Tibial artery (tissue), 4 donors: ENCODE measurements around the gene PCDHGA1.
"Not testable (repeated sequence)": the region's sequence is repeated elsewhere in the genome, so short reads cannot be mapped to it uniquely, and the experiment has no call there.

Experiments
- DNase-seq, 2 donors: peaks; one replicate each; pipeline ENCODE4 v3.0.0-alpha.2; 2019
- H3K27ac ChIP-seq, 2 donors: fragments of 200-600 bp; sonication (generic) in 1 of 2; 1 replicate in 1 of 2; 2 replicates in 1 of 2; pipeline ENCODE4 v1.5.1; 2018 to 2019; ENCODE audit warnings: mild to moderate bottlenecking in 1 of 2
- H3K27me3 ChIP-seq, 2 donors: fragments of 200-600 bp; sonication (generic) in 1 of 2; one replicate each; pipeline versions ENCODE4 v1.5.1 to v1.6.0; 2016 to 2019
- H3K36me3 ChIP-seq, 3 donors: fragments of 200-600 bp; sonication (generic) in 2 of 3; one replicate each; pipeline ENCODE4 v1.5.1; 2016 to 2019; ENCODE audit warnings: mild to moderate bottlenecking in 2 of 3
- H3K4me1 ChIP-seq, 4 donors: fragments of 200-600 bp; sonication (generic) in 2 of 4; 1 replicate in 3 of 4; 2 replicates in 1 of 4; pipeline ENCODE4 v1.5.1; 2016 to 2019
- H3K4me3 ChIP-seq, 2 donors: fragments of 200-600 bp; sonication (generic) in 1 of 2; 1 replicate in 1 of 2; 2 replicates in 1 of 2; pipeline ENCODE4 v1.5.1; 2018 to 2019; ENCODE audit warnings: mild to moderate bottlenecking in 2 of 2
- H3K9me3 ChIP-seq, 3 donors: fragments of 200-600 bp; sonication (generic) in 1 of 3; one replicate each; pipeline ENCODE4 v1.5.1; 2016 to 2019
- CTCF ChIP-seq, 2 experiments: fragments of 200-600 bp in 1 of 2; fragments of 450-650 bp in 1 of 2; IDR thresholded peaks; one replicate each; pipeline ENCODE4 v1.5.1; 2017 to 2019; ENCODE audit warnings: antibody characterized with exemption in 2 of 2, mild to moderate bottlenecking in 1 of 2, moderate library complexity in 1 of 2
- intact Hi-C: fragments of 100-400 bp; cut with DNase I; formaldehyde crosslinking; loops from one replicate; pipeline ENCODE4 v1.15.0; 2023; ENCODE audit warnings: low total_unique reads

Gene PCDHGA1

GRCh38 chr5:141430332-141431113 is 100.2 kb downstream of the PCDHGA1 start, which contains the start of gene PCDHGA12:
Gene PCDHGA12, plus strand, starts transcription at chr5:141430507. Its CDS starts 253 bp downstream, at chr5:141430760.
- DNase-seq: peak in 1 of 2 donors; percentile 63

GRCh38 chr5:141431286-141431685 is 101.0 kb downstream of the PCDHGA1 start:
- no peak for TF ChIP-seq CTCF (IDR thresholded peaks at IDR 0.05)
- no peak for DNase-seq
- Histone ChIP-seq H3K27ac (no peak overlapping the region), H3K4me1 (no peaks in the 10 kb centered on the region), H3K27me3 (no peaks in the 10 kb centered on the region), H3K4me3 (peak overlapping the region; percentile 30 to 32), H3K9me3 (peaks cover 17 to 97% (median 89%) of the 10 kb centered on the region in 3 donors), H3K36me3 (peaks cover 9 to 31% (median 30%) of the 10 kb centered on the region in 3 donors)
- intact Hi-C loops: no loop called here

More at GRCh38 chr5:141430332-141431113, 100.2 kb downstream of the PCDHGA1 start, which contains the start of gene PCDHGA12:
- Histone ChIP-seq H3K36me3 (peaks cover 9 to 35% (median 30%) of the 10 kb centered on the region in 3 donors), H3K4me1 (no peaks in the 10 kb centered on the region), H3K9me3 (peaks cover 19 to 97% (median 89%) of the 10 kb centered on the region in 3 donors), H3K4me3 (peak within 1 kb of the TSS; percentile 30 to 32), H3K27me3 (no peaks in the 10 kb centered on the region), H3K27ac (no peak within 1 kb of the TSS)
- peak; percentile 9 to 22 for TF ChIP-seq CTCF (IDR thresholded peaks at IDR 0.05)
- intact Hi-C loops: no loop called here

GRCh38 chr5:141432308-141432707 is 102.0 kb downstream of the PCDHGA1 start:
- H3K9me3 ChIP-seq: peaks cover 11 to 97% (median 87%) of the 10 kb centered on the region in 3 donors
- peaks cover 9 to 36% (median 27%) of the 10 kb centered on the region in 3 donors for H3K36me3 ChIP-seq
- DNase-seq, H3K4me3 ChIP-seq, H3K4me1 ChIP-seq, H3K27me3 ChIP-seq, intact Hi-C loops, H3K27ac ChIP-seq: not testable (repeated sequence)

GRCh38 chr5:141432726-141433125 is 102.4 kb downstream of the PCDHGA1 start:
- H3K27me3 ChIP-seq, H3K4me3 ChIP-seq, H3K4me1 ChIP-seq, DNase-seq, intact Hi-C loops, H3K27ac ChIP-seq: not testable (repeated sequence)
- Histone ChIP-seq H3K36me3 (peaks cover 5 to 36% (median 27%) of the 10 kb centered on the region in 3 donors), H3K9me3 (peaks cover 11 to 97% (median 83%) of the 10 kb centered on the region in 3 donors)

- Histone ChIP-seq H3K4me3 (no peak overlapping the region), H3K9me3 (peaks cover 7 to 95% (median 75%) of the 10 kb centered on the region in 3 donors), H3K27me3 (no peaks in the 10 kb centered on the region), H3K36me3 (peaks cover 0 to 38% (median 16%) of the 10 kb centered on the region in 3 donors), H3K4me1 (no peaks in the 10 kb centered on the region), H3K27ac (no peak overlapping the region)
- DNase-seq: no peak
- no peak for TF ChIP-seq CTCF (IDR thresholded peaks at IDR 0.05)
- intact Hi-C loops: no loop called here
Measured at GRCh38 chr5:141434006-141434405, 103.7 kb downstream of the PCDHGA1 start.

GRCh38 chr5:141437221-141437620 is 106.9 kb downstream of the PCDHGA1 start:
- no peak for DNase-seq
- Histone ChIP-seq H3K4me3 (no peak overlapping the region), H3K36me3 (peaks cover 0 to 53% (median 30%) of the 10 kb centered on the region in 3 donors), H3K4me1 (no peaks in the 10 kb centered on the region), H3K27ac (no peak overlapping the region), H3K9me3 (peaks cover 2 to 96% (median 81%) of the 10 kb centered on the region in 3 donors), H3K27me3 (no peaks in the 10 kb centered on the region)
- intact Hi-C loops: no loop called here
- no peak for TF ChIP-seq CTCF (IDR thresholded peaks at IDR 0.05)
